ENCODE data around the gene NARS2. TPM values are rescaled to one million over a fixed set of nuclear protein-coding genes. Genes with fewer than 3 reads are reported as not detected.

Gene NARS2
- total and polyA plus RNA-seq, 9 of the 15 experiments (the other 6 are each of a cell fraction or from before 2014, with no cell fraction given) = 26.8 to 48.0 (median 34.2) TPM

- Histone ChIP-seq H3K9me3 (replicated peaks; ENCODE audit: control insufficient read depth, insufficient read depth, low read depth, low read length) (no peaks in the 10 kb centered on the region), H3K4me2 (ENCODE audit: insufficient read depth, low read length) (no peak overlapping the region), H3K4me1 (replicated peaks in 1 of 2; ENCODE audit: control insufficient read depth in 2 of 2, insufficient read depth in 2 of 2, low read length in 2 of 2) (peaks cover 0 to 19% of the 10 kb centered on the region in 2 experiments; a peak in 2 of 5 replicates), H3K9ac (ENCODE audit: insufficient read depth in 1 of 2, low read depth in 2 of 2, low read length in 2 of 2) (no peak overlapping the region), H3K36me3 (ENCODE audit: control insufficient read depth, insufficient read depth, low read length) (no peaks in the 10 kb centered on the region), H3K27ac (ENCODE audit: extremely low read depth, low read depth, low read length) (no peak overlapping the region), H3K4me3 (no peak overlapping the region), H3K9me1 (ENCODE audit: control insufficient read depth, insufficient read depth, low read length) (no peaks in the 10 kb centered on the region), H4K20me1 (replicated peaks; ENCODE audit: control insufficient read depth, insufficient read depth, low read length) (no peaks in the 10 kb centered on the region), H3K27me3 (ENCODE audit: control insufficient read depth in 2 of 2, insufficient read depth in 2 of 2, low read length in 2 of 2) (0 out of 5 replicates have a peak, but pooled peaks cover 0 to 4% of the 10 kb centered on the region in 2 experiments), H3K79me2 (ENCODE audit: control insufficient read depth, insufficient read depth, low read length) (no peaks in the 10 kb centered on the region), H2AFZ (ENCODE audit: low read depth, low read length) (peak overlapping the region; percentile 66; the same call in 1 of the 2 replicates)
- DNase-seq (ENCODE audit: extremely low read depth in 1 of 4, low spot score in 3 of 4) = no peak
- ChIA-PET POLR2A (no interaction called here), CTCF (ENCODE audit: low intra/inter-chr PET ratio) (no interaction called here)
- peak; percentile 54 for ATAC-seq
- intact Hi-C loops (cut with micrococcal nuclease) = no loop called here
- BruUV-seq (replicated peaks) = no TSS peak
- FAIRE-seq = no peak
- in situ Hi-C loops (cut with MboI) = no loop called here
- WGBS (ENCODE audit: insufficient coverage, low coverage, missing lambda C conversion rate) = 15% methylated on average over 3 of the region's 3 CpGs
- TF ChIP-seq MGA (IDR thresholded peaks at IDR 0.05) (peak; percentile 19; the same call in 1 of the 2 replicates), RBM17 (IDR thresholded peaks at IDR 0.05; ENCODE audit: borderline replicate concordance, low read depth, low read length) (no peak)
Observed at GRCh38 chr11:78594814-78595213, 20.1 kb upstream of the NARS2 start.

Data from K562 (cell line).